GM18861 (cell line): ENCODE results near the gene KRT79.

ENCODE experiments used
- ATAC-seq: cut with Tn5 transposase; IDR thresholded peaks from one replicate; pipeline ENCODE4 v1.9.1; 2021; ENCODE audit not compliant: unreplicated experiment

KRT79 gene

DNA sequence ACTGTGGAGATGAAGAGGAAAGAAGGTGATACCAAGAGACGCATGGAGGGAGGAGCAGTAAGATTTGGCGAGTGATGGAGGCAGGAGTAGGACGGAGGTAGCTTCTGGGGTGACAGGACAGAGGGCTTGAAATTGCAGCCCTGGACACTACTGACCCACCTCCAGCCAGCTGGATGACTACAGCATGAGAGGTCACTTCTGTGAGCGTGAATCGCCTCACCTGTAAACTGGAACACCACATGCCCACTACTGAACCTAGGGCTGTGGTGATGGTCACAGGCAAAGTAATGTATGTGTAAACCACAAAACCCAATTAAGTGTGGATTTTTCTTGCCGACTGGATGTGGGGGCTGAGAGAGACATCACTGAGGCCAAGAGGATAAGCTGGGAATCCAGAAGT is 13.6 kb downstream of the KRT79 start:
- ATAC-seq, result no peak

DNA sequence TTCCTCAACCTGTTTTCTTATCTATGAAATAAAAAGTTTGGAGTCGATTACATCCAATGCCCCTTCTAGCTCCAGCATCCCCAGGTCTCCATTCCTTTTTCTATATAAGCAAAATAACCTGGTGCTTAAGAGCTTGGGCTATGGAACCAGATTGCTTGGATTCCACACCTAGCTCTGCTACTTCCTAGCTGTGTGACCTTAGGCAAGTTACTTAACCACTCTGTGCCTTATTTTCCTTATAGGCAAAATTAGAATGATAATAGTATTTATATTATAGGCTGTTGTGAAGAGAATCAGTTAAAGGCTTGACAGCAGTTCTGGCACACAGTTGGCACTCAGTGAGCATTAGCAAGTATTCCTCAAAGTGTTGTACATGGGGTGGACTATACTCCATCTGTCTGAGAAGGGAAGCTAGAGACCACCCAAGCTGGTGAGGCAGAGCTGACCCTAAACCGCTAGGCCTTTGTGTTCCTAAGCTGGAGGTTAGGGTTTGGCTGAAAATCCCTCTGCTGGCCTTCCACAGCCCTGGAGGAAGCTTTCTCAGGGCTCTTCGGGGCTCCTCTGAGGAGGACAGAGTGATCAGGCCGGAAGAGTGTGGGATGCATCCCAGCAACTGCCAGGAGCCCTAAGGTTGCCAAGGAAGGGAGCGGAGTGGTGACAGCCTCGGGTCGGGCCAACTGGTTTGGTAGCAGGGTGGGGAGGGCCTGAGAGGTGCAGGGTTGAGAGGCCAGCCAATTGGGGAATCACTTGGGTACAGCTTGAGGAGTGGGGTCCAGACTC is 14.2 kb downstream of the KRT79 start:
- ATAC-seq, result no peak

DNA sequence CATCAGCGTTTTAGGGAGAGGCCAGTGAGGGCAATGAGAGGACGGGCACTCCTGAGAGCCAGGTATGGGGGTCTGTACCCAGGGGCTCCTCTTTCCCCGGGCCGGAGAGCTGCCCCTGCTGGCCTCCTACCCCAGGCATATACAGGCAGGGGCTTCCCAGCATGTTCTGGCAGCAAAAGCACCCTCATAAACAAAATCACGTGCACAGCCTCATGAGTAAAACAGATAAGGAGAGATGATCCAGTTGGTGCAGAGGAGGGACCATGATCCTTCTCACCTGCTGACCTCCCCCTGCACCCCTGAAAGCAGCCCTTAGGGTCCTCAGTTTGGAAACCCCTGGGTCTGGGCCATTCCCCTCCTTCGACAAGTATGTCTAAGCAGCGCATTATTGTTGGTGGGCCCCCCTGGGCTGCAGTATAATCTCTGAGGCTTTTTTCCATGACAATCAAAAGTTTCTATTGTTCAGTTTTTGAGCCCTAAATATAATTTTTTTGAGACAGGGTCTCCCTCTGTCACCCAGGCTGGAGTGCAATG is 15.2 kb downstream of the KRT79 start:
- no peak for ATAC-seq

DNA sequence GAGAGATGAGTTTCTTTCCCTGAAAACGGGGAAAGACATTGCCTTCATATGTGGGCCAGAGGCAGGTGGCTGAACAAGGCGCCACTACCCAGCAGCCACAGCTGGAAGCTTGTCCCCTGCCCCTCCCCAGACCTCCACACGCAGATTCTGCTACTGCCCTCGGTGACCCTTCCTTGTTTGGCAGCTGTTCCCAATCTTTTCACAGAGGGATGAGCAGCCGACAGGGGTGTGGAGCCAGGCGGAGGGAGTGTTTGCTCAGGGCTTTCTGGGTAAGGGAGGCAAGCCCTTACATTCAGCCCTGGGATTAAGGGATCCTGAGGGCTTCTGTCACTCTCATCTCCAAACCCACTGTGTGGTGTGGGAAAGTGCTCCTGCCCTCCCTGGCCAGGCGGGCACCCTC is 15.7 kb downstream of the KRT79 start:
- no peak for ATAC-seq

DNA sequence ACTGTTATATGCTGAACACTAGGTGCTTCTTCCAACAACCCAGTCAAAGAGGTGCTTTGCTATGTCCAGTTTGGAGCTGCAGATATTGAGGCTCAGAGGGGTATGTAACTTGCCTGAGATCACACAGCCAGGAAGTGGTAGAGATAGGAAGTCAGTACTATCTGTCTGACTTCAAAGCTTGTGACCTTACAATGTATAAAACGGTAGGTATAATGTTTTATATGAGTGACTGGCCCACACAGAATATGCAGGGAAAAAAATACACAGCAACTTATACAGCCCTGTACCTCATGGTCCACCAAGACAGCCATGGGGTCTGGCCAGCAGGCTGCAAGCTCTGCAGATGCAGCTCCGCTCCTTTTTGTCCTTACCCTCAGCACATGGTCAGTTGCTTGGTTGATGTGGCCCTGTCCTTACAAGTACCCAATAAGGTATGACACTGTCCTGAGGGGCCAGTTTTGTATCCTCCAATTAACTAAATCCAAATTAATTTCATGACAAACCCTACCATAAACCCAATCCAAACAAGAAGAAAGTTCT is 16.3 kb downstream of the KRT79 start:
- ATAC-seq, result no peak

DNA sequence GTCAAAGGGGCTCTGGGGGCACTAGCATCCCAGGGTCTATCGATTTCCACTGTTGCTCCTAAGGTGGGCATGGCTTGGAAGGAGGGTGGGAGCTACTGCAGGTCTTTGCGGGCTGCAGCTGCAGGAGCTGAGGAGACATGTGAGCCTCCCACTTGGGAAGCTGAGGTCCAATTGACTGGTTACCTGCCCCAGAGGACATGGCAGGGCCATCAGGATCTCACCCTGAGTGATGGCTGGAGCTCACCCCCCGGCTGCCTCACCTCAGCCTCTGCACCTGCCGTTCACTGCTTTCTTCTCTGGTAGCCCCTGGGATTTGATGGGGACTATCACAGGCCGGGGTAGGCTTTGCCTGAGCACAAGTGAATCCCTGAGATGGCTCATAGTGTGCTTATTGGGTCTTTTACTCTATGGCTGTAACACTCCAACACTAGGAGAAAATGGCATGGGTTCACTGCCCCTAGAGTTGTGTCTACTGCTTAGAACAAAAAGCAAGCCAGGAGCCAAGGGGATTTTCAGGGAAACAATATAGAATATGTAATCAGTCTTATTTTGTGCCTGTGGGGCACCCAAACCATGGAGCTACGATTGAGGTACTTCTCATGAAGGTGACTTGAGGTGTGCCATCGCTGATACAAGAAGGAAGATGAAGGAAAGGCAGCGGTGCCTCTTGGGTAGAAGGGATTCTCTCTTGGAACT is 17.0 kb downstream of the KRT79 start:
- no peak for ATAC-seq

DNA sequence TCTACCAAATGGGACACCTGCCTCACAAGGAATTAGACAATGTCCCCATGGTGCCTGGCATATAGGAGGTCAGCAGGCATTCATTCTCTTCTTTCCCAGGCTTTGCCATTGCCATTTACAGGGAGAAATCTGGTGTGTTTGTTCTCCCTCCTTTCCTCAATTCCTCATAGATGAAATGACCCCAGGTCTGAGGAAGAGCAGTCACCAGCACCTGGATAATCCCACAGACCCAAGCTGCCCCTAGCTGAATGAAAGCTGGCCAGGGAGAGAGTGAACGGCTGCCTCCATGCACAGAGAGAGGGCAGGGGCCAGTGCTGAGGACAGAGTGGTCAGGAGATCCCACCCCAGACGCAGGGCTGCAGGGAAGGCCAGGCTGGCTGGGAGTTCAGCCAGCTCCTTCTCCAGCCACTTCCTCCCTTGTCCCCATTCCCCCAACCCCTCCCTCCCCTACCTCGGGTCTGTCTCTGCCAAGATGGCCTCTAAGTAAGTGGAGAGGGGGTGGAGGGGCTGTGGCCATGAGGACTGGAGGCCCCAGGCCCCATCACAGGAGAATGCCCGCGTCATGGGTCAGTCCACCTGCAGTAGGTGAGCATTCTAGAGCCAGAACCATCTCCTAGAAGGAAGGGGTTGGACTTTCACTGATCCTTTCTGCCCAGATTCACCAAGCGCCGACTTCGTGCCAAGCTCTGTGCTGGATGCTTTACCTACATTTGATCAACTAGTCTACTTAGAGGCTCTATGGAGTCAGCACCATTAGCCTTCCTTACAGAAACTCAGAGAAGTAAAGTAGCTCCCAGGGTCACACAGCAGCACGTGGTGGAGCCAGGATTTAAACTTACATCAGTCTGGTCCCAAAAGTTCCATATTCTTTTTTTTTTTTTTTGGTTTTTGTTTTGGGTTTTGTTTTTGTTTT is 18.2 kb downstream of the KRT79 start:
- ATAC-seq, result no peak

DNA sequence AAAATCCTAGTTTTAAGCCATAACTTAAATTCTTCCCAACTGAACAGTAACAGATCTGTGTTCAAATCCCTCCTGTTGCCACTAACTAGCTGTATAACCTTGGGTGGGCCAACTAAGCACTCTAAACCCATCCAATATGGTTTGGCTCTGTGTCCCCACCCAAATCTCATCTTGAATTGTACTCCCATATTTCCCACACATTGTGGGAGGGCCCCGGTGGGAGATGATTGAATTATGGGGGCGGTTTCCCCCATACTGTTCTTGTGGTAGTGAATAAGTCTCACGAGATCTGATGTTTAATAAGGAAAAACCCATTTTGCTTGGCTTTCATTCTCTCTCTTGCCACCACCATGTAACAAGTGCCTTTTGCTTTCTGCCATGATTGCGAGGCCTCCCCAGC is 18.9 kb downstream of the KRT79 start:
- no peak for ATAC-seq

DNA sequence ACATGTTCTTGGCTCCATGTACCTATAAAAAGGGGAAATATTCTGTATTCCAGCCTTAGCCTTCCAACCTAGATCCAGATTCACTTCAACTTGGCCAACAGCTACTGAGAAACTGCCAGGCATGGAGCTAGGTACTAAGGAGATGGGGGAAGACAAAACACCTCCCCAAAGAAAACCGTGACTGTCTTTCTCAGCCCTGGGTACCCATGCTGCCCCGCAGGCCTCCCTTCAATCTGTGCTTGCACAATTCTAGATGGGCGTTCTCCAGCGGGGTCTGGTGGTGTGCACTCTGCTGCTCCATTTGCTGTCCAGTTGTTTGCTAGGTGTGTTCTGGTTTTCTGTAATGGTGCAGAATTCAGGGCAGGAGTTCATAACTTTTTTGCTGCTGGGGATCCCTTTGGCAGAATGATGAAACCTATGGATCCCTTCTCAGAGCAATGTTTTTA is 19.4 kb downstream of the KRT79 start:
- no peak for ATAC-seq

DNA sequence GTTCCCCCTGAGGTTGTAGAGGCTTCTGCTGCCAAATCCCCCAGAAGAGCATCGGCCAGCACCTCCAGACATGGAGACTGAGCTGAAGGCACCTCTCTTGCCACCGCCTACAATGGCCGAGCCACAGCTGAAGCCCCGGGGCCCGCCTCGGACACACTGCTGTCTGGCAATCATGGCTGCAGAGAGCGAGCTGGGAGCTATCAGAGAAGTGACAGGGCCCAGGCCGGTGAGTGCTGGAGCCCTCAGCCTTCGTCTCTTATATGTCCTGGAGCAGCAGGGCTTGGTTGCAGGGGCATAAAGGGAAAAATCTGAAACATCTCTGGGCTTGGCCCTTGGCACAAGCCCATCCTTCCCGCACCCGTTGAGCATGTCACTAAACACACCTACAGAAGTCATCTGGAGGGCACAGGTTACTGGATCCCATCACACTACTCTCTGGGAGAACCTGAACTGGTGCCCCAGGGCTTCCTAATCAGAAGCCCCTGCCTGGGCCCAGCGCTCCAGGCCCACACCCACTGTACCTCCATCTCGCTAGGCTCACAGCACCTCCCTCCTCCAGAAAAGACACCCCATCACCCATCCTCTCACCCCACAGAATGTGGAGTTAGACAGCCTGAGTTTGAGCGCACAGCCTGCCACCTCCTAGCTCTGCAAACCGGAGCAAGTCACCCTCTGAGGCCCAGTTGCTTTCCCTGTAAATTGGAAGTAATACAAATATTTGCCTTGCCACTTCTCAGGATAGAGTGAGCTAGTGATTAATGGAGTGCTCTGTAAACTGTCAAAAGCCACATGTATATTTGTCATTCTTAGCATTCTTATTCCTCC is 20.0 kb downstream of the KRT79 start, which contains the start of gene KRT4:
Gene KRT4, minus strand, starts transcription at position 232 of the 825 bp plus-strand sequence. Its CDS starts 58 bp downstream, at position 174.
- ATAC-seq, result no peak

DNA sequence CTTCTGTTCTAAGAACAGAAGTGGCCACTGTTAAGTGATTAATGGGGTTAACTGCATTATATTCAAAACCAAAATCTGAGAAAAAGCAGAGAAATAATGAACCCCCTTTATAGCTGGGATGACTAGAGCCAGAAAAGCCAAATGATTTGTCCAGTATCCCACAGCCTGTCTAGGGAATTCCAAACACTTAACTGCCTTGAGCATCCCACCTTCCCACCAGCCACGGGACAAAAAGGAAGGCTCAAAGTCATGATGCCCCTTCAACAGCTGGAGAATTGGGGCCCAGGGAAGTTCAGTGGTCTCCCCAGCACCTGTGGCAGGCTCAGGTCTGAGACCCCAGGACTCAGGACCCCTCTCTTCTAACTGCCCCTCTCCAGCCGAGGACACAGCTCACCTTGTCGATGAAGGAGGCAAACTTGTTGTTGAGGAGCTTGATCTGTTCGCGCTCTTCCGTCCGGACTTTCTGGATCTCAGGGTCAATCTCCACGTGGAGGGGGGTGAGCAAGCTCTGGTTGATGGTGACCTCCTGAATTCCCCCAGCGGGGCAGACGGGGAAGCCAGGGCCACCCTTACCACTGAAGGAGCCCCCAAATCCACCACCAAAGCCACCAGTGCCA is 20.8 kb downstream of the KRT79 start:
- no peak for ATAC-seq

DNA sequence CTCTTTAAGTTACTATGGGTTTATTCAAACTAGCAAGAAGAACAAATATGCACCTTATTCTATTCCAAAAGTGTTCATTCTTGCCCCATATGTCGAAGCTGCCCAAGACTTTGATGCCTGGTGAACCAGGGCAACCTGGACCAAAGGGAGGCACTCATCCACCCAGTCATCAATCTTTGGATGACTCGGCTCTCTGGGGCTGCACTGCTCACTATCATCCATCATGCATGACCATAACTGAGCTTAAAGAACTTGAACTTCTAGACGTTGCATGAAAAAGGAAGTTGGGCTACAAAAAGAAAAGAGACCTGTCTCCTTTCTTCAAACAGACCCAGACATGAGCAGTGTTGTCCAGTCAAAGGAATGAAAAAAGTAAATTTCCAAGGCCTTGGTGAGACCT is 21.4 kb downstream of the KRT79 start:
- ATAC-seq, result no peak

DNA sequence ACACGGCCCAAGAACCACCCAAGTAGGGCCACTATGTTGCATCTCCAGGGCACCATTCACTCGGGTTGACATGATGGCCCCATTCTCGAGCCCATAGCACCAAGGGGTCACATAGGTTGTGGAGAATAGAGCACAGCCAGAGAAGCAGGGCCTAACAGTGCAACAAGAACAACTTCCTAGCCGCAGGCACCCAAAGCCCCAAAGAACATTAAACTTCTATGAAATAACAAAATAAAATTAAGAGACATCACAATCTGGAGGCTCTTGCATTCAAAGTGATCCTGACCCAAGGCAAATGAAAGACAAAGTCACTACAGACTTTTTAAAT is 22.1 kb downstream of the KRT79 start:
- no peak for ATAC-seq

DNA sequence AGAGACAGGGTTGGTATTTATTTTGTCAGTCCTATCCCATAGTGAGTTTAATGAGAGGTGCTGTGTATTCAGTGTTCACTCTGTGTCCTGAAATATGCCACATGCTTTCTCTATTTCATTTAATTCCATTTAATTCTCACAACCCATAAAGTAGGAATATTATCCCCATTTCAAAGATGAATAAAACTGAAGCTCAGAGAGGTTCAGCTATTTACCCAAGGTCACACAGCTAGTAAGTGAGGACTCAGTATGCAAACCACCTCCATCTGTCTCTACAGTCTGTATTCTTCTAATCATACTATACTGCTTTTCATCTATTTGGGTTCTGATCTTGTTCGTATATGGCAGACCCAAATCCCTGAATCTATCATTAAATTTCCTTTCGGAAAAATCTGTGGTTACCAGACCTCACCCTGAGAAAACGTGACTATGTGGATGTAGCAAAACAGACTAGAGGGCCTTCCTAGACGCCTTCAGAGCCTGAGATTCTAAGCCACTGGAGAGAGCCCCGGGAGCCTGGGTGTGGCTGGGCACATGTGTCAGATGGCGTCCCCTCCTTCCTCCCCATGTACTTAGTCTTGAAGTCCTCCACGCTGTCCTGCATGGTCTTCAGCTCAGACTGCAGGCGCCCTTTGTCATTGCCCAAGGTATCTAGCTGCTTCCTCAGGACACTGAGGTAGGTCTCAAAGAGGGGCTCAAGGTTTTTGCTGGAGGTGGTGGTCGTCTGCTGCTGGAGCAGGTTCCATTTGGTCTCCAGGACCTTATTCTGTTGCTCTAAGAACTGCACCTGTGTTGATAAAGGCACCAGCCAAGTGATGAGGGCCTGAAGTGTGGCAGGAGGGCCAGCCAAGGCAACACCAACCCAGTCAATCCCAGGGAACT is 22.7 kb downstream of the KRT79 start:
- no peak for ATAC-seq

DNA sequence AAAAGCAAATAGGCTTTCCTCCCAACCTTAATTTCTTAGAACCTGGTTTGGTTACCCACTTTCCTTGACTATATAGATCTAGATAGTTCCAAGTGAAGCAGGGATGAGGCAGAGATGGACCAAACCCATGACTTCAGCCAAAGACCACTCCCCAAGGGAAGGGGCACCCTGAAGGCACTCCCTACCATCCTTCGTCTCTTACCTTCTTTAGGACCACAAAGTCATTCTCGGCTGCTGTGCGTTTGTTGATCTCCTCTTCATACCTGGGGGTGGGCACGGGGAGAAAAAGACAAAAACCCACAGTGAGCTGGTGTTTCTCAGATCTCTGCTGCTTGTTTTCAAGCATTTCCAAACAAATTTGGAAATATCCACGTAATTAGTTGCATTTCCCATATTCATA is 23.6 kb downstream of the KRT79 start:
- no peak for ATAC-seq

DNA sequence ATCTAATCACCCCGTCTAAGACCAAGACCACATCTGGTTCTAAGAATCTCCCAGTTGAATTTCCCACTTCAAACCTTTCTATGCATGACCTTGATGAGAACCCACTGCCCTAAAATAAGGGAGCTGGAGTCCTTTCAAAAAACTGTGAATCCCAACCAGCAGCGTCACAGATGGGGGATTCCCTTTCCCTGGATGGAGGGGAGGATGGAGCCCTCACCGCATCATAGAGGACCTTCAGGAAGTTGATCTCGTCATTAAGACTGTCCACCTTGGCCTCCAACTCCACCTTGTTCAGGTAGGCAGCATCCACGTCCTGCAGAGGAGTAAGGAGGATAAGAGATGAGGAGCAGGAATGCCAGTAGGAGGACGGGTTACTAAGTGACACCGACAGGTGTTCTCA is 24.9 kb downstream of the KRT79 start:
- ATAC-seq, result no peak

DNA sequence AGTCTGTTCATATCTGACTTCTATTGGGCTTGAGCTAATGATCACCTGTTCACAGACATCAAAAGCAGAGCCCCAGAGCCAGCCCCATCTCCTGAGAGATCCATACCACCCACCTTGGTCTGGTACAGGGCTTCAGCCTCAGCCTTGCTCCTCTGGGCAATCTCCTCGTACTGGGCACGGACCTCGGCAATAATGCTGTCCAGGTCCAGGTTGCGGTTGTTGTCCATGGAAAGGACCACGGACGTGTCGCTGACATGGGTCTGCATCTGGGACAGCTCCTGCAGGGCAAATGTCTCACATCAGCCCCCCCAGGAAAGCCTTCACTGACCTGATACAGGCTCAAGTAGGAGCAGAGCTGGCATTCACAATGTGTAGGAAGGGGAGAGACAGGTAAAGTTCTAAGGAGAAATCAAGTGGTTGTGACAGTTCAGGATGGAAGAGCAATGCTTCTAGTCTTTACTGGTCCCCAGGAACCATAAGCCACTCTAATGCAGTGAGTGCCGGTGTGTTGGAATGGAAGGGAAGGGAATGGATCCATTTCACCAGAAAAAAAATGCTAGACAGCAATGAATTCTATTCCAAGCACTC is 25.4 kb downstream of the KRT79 start:
- ATAC-seq, result no peak
